Measurements from ENCODE around the gene SESN1. TPM values are rescaled to one million over a fixed set of nuclear protein-coding genes. Genes with fewer than 3 reads are reported as not detected.

SESN1 gene
- total and polyA plus RNA-seq, 5 donors from 2014 or later = 15.8 to 59.6 (median 50.0) TPM

GRCh38 chr6:109059153-109059552 is 35.5 kb downstream of the SESN1 start:
- no peaks in the 10 kb centered on the region for H3K27me3 ChIP-seq (ENCODE audit: control insufficient read depth, insufficient read depth, low read length)
- Mint-ChIP-seq H3K27ac (peak overlapping the region in 2 of 3 donors; percentile 57 to 61), H3K4me1 (peaks cover 17 to 58% (median 27%) of the 10 kb centered on the region in 4 donors), H3K36me3 (no peaks in the 10 kb centered on the region), H3K9me3 (peaks cover 0 to 1% (median 0%) of the 10 kb centered on the region in 7 donors), H3K27me3 (no peaks in the 10 kb centered on the region), H3K4me3 (no peak overlapping the region)
- peak overlapping the region; percentile 38 for H3K4me3 ChIP-seq (ENCODE audit: low read depth, low read length)
- no peaks in the 10 kb centered on the region for H3K36me3 ChIP-seq (ENCODE audit: control insufficient read depth, insufficient read depth, low read length)
- DNase-seq = no peak
- no peak for ATAC-seq (ENCODE audit: low read depth in 2 of 2)
- peak overlapping the region; percentile 69 for H3K27ac ChIP-seq (ENCODE audit: insufficient read depth, low read length, poor library complexity, severe bottlenecking)
- H3K9me3 ChIP-seq (ENCODE audit: control insufficient read depth in 2 of 2, low read length in 2 of 2) = no peaks in the 10 kb centered on the region
- peaks cover 18% of the 10 kb centered on the region for H3K4me1 ChIP-seq (ENCODE audit: control insufficient read depth, insufficient read depth, low read length, poor library complexity, severe bottlenecking)

GRCh38 chr6:109058620-109059019 is 36.0 kb downstream of the SESN1 start:
- ATAC-seq (ENCODE audit: low read depth in 2 of 2) = no peak
- Histone ChIP-seq H3K4me1 (ENCODE audit: control insufficient read depth, insufficient read depth, low read length, poor library complexity, severe bottlenecking) (peaks cover 18% of the 10 kb centered on the region), H3K27ac (ENCODE audit: insufficient read depth, low read length, poor library complexity, severe bottlenecking) (no peak overlapping the region), H3K27me3 (ENCODE audit: control insufficient read depth, insufficient read depth, low read length) (no peaks in the 10 kb centered on the region), H3K36me3 (ENCODE audit: control insufficient read depth, insufficient read depth, low read length) (no peaks in the 10 kb centered on the region), H3K4me3 (ENCODE audit: low read depth, low read length) (no peak overlapping the region), H3K9me3 (ENCODE audit: control insufficient read depth in 2 of 2, low read length in 2 of 2) (no peaks in the 10 kb centered on the region)
- H3K27me3 Mint-ChIP-seq = no peaks in the 10 kb centered on the region
- no peaks in the 10 kb centered on the region for H3K36me3 Mint-ChIP-seq
- H3K4me3 Mint-ChIP-seq = no peak overlapping the region
- H3K9me3 Mint-ChIP-seq = peaks cover 0 to 1% (median 0%) of the 10 kb centered on the region in 7 donors
- no peak for DNase-seq
- H3K4me1 Mint-ChIP-seq = peaks cover 17 to 55% (median 27%) of the 10 kb centered on the region in 4 donors
- H3K27ac Mint-ChIP-seq = peak overlapping the region in 1 of 3 donors; percentile 61

- peaks cover 0 to 1% (median 0%) of the 10 kb centered on the region in 7 donors for H3K9me3 Mint-ChIP-seq
- H3K27me3 ChIP-seq (ENCODE audit: control insufficient read depth, insufficient read depth, low read length) = no peaks in the 10 kb centered on the region
- H3K4me3 Mint-ChIP-seq = peak overlapping the region in 1 of 4 donors; percentile 7
- no peak for DNase-seq
- no peaks in the 10 kb centered on the region for H3K36me3 ChIP-seq (ENCODE audit: control insufficient read depth, insufficient read depth, low read length)
- H3K36me3 Mint-ChIP-seq = no peaks in the 10 kb centered on the region
- no peaks in the 10 kb centered on the region for H3K9me3 ChIP-seq (ENCODE audit: control insufficient read depth in 2 of 2, low read length in 2 of 2)
- no peak overlapping the region for H3K4me3 ChIP-seq (ENCODE audit: low read depth, low read length)
- H3K4me1 ChIP-seq (ENCODE audit: control insufficient read depth, insufficient read depth, low read length, poor library complexity, severe bottlenecking) = peaks cover 18% of the 10 kb centered on the region
- no peaks in the 10 kb centered on the region for H3K27me3 Mint-ChIP-seq
- no peak for ATAC-seq (ENCODE audit: low read depth in 2 of 2)
- peaks cover 22 to 53% (median 24%) of the 10 kb centered on the region in 4 donors for H3K4me1 Mint-ChIP-seq
- peak overlapping the region in 1 of 3 donors; percentile 71 for H3K27ac Mint-ChIP-seq
- H3K27ac ChIP-seq (ENCODE audit: insufficient read depth, low read length, poor library complexity, severe bottlenecking) = no peak overlapping the region
Observed at GRCh38 chr6:109056661-109057060, 38.0 kb downstream of the SESN1 start.

GRCh38 chr6:109055771-109056235 is 38.8 kb downstream of the SESN1 start:
- peaks cover 25 to 55% (median 27%) of the 10 kb centered on the region in 4 donors for H3K4me1 Mint-ChIP-seq
- H3K27me3 Mint-ChIP-seq = no peaks in the 10 kb centered on the region
- H3K27ac Mint-ChIP-seq = no peak overlapping the region
- no peak for ATAC-seq (ENCODE audit: low read depth in 2 of 2)
- Histone ChIP-seq H3K9me3 (ENCODE audit: control insufficient read depth in 2 of 2, low read length in 2 of 2) (no peaks in the 10 kb centered on the region), H3K27me3 (ENCODE audit: control insufficient read depth, insufficient read depth, low read length) (no peaks in the 10 kb centered on the region), H3K4me1 (ENCODE audit: control insufficient read depth, insufficient read depth, low read length, poor library complexity, severe bottlenecking) (peaks cover 18% of the 10 kb centered on the region), H3K4me3 (ENCODE audit: low read depth, low read length) (no peak overlapping the region), H3K36me3 (ENCODE audit: control insufficient read depth, insufficient read depth, low read length) (no peaks in the 10 kb centered on the region), H3K27ac (ENCODE audit: insufficient read depth, low read length, poor library complexity, severe bottlenecking) (no peak overlapping the region)
- H3K4me3 Mint-ChIP-seq = no peak overlapping the region
- H3K9me3 Mint-ChIP-seq = peaks cover 0 to 1% (median 0%) of the 10 kb centered on the region in 7 donors
- no peaks in the 10 kb centered on the region for H3K36me3 Mint-ChIP-seq
- no peak for DNase-seq

GRCh38 chr6:109053336-109053735 is 41.3 kb downstream of the SESN1 start:
- Histone ChIP-seq H3K36me3 (ENCODE audit: control insufficient read depth, insufficient read depth, low read length) (no peaks in the 10 kb centered on the region), H3K9me3 (ENCODE audit: control insufficient read depth in 2 of 2, low read length in 2 of 2) (no peaks in the 10 kb centered on the region), H3K4me1 (ENCODE audit: control insufficient read depth, insufficient read depth, low read length, poor library complexity, severe bottlenecking) (peaks cover 7% of the 10 kb centered on the region), H3K27me3 (ENCODE audit: control insufficient read depth, insufficient read depth, low read length) (no peaks in the 10 kb centered on the region), H3K27ac (ENCODE audit: insufficient read depth, low read length, poor library complexity, severe bottlenecking) (no peak overlapping the region), H3K4me3 (ENCODE audit: low read depth, low read length) (no peak overlapping the region)
- Mint-ChIP-seq H3K27me3 (peaks cover 4% of the 10 kb centered on the region), H3K4me3 (peak overlapping the region in 1 of 4 donors; percentile 43), H3K9me3 (peaks cover 0 to 4% (median 0%) of the 10 kb centered on the region in 7 donors), H3K36me3 (peaks cover 5% of the 10 kb centered on the region), H3K4me1 (peaks cover 20 to 53% (median 30%) of the 10 kb centered on the region in 4 donors), H3K27ac (peak overlapping the region in 1 of 3 donors; percentile 5)
- ATAC-seq (ENCODE audit: low read depth in 2 of 2) = no peak
- DNase-seq = no peak

GRCh38 chr6:109052852-109053251 is 41.8 kb downstream of the SESN1 start:
- no peak overlapping the region for H3K4me3 Mint-ChIP-seq
- no peaks in the 10 kb centered on the region for H3K27me3 ChIP-seq (ENCODE audit: control insufficient read depth, insufficient read depth, low read length)
- H3K4me3 ChIP-seq (ENCODE audit: low read depth, low read length) = no peak overlapping the region
- H3K4me1 ChIP-seq (ENCODE audit: control insufficient read depth, insufficient read depth, low read length, poor library complexity, severe bottlenecking) = peaks cover 7% of the 10 kb centered on the region
- no peak for ATAC-seq (ENCODE audit: low read depth in 2 of 2)
- H3K36me3 ChIP-seq (ENCODE audit: control insufficient read depth, insufficient read depth, low read length) = no peaks in the 10 kb centered on the region
- H3K27me3 Mint-ChIP-seq = peaks cover 4% of the 10 kb centered on the region
- no peak for DNase-seq
- no peaks in the 10 kb centered on the region for H3K9me3 ChIP-seq (ENCODE audit: control insufficient read depth in 2 of 2, low read length in 2 of 2)
- H3K27ac Mint-ChIP-seq = peak overlapping the region in 2 of 3 donors; percentile 5 to 35
- no peak overlapping the region for H3K27ac ChIP-seq (ENCODE audit: insufficient read depth, low read length, poor library complexity, severe bottlenecking)
- H3K9me3 Mint-ChIP-seq = peaks cover 0 to 4% (median 0%) of the 10 kb centered on the region in 7 donors
- H3K4me1 Mint-ChIP-seq = peaks cover 20 to 56% (median 31%) of the 10 kb centered on the region in 4 donors
- H3K36me3 Mint-ChIP-seq = peaks cover 5% of the 10 kb centered on the region

GRCh38 chr6:109052018-109052651 is 42.5 kb downstream of the SESN1 start:
- Mint-ChIP-seq H3K4me1 (peaks cover 20 to 52% (median 31%) of the 10 kb centered on the region in 4 donors), H3K4me3 (no peak overlapping the region), H3K36me3 (peaks cover 5% of the 10 kb centered on the region), H3K27ac (no peak overlapping the region), H3K9me3 (peaks cover 0 to 4% (median 0%) of the 10 kb centered on the region in 7 donors), H3K27me3 (peaks cover 4% of the 10 kb centered on the region)
- no peaks in the 10 kb centered on the region for H3K27me3 ChIP-seq (ENCODE audit: control insufficient read depth, insufficient read depth, low read length)
- DNase-seq (no peak), ATAC-seq (ENCODE audit: low read depth in 2 of 2) (no peak)
- no peaks in the 10 kb centered on the region for H3K9me3 ChIP-seq (ENCODE audit: control insufficient read depth in 2 of 2, low read length in 2 of 2)
- H3K36me3 ChIP-seq (ENCODE audit: control insufficient read depth, insufficient read depth, low read length) = no peaks in the 10 kb centered on the region
- H3K4me3 ChIP-seq (ENCODE audit: low read depth, low read length) = no peak overlapping the region
- H3K27ac ChIP-seq (ENCODE audit: insufficient read depth, low read length, poor library complexity, severe bottlenecking) = no peak overlapping the region
- peaks cover 7% of the 10 kb centered on the region for H3K4me1 ChIP-seq (ENCODE audit: control insufficient read depth, insufficient read depth, low read length, poor library complexity, severe bottlenecking)

Measured in CD4-positive, CD25-positive, alpha-beta regulatory T cell (primary cell).